Measurements from ENCODE around the gene MYBPC1.

The MYBPC1 gene

DNA sequence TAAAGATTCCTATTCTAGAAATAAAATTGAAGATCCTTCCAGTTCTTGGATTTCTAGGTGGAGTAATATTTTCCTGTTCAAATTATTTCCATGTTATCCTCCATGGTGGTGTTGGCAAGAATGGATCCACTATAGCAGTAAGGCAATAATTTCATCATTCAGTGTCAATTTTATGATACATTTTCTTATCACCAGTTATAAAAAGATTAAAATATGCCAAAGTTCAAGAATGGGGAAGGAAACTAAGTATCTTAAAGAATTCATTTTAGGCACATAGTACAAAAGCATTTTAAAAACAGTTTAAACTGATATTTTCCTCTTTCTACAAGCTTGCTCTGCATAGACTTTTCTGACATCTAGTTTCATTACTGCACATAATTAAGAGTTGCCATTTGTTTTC lies 125.3 kb downstream of the MYBPC1 start:
- Histone ChIP-seq H2AFZ (ENCODE audit: low read length) (no peak overlapping the region), H3K9me2 (replicated peaks; ENCODE audit: low read depth, low read length) (no peaks in the 10 kb centered on the region), H3F3A (ENCODE audit: low read depth) (no peaks in the 10 kb centered on the region), H3K4me3 (ENCODE audit: low read length, poor library complexity, severe bottlenecking) (no peak overlapping the region), H3K9me3 (ENCODE audit: insufficient read depth, low read depth, low read length) (no peaks in the 10 kb centered on the region), H3K4me2 (ENCODE audit: low read depth, low read length, poor library complexity, severe bottlenecking) (no peak overlapping the region), H3K9ac (ENCODE audit: low read depth, low read length, poor library complexity, severe bottlenecking) (no peak overlapping the region), H3K36me3 (ENCODE audit: insufficient read depth, low read length) (peaks cover 41% of the 10 kb centered on the region), H4K20me1 (ENCODE audit: insufficient read depth, low read length, poor library complexity, severe bottlenecking) (no peaks in the 10 kb centered on the region), H3K4me1 (ENCODE audit: insufficient read depth, low read length, poor library complexity, severe bottlenecking) (no peaks in the 10 kb centered on the region), H3K79me2 (ENCODE audit: insufficient read depth, low read length) (peaks cover 3% of the 10 kb centered on the region; the same call in 1 of the 2 replicates), H3K27me3 (ENCODE audit: insufficient read depth, low read length, poor library complexity, severe bottlenecking) (no peaks in the 10 kb centered on the region)
- TF ChIP-seq EZH2phosphoT487 (IDR thresholded peaks at IDR 0.05; ENCODE audit: borderline replicate concordance) = no peak
- TF ChIP-seq, protein P1, sequence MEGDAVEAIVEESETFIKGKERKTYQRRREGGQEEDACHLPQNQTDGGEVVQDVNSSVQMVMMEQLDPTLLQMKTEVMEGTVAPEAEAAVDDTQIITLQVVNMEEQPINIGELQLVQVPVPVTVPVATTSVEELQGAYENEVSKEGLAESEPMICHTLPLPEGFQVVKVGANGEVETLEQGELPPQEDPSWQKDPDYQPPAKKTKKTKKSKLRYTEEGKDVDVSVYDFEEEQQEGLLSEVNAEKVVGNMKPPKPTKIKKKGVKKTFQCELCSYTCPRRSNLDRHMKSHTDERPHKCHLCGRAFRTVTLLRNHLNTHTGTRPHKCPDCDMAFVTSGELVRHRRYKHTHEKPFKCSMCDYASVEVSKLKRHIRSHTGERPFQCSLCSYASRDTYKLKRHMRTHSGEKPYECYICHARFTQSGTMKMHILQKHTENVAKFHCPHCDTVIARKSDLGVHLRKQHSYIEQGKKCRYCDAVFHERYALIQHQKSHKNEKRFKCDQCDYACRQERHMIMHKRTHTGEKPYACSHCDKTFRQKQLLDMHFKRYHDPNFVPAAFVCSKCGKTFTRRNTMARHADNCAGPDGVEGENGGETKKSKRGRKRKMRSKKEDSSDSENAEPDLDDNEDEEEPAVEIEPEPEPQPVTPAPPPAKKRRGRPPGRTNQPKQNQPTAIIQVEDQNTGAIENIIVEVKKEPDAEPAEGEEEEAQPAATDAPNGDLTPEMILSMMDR (conservative IDR thresholded peaks at IDR 0.05; ENCODE audit: low read length) = no peak

DNA sequence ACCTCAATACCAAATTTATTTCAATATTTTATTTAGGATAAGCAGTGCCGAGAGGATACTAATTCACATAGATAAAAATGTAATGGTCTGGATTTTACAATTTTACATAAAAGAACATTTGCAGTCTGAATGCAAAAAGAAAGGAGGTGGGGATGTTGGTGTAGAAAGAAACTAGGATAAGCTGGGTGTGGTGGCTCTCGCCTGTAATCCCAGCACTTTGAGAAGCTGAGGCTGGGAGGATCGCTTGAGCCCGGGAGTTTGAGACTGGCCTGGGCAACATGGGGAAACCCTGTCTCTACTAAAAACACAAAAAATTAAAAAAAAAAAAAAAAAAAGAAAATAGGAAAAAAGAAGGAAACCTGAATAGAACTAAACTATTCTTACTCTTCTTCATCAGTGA lies 127.6 kb downstream of the MYBPC1 start:
- Histone ChIP-seq H3F3A (ENCODE audit: low read depth) (no peaks in the 10 kb centered on the region), H3K4me2 (ENCODE audit: low read depth, low read length, poor library complexity, severe bottlenecking) (no peak overlapping the region), H3K4me1 (ENCODE audit: insufficient read depth, low read length, poor library complexity, severe bottlenecking) (no peaks in the 10 kb centered on the region), H3K9me3 (ENCODE audit: insufficient read depth, low read depth, low read length) (no peaks in the 10 kb centered on the region), H3K79me2 (ENCODE audit: insufficient read depth, low read length) (no peaks in the 10 kb centered on the region), H3K36me3 (ENCODE audit: insufficient read depth, low read length) (peaks cover 49% of the 10 kb centered on the region), H3K27me3 (ENCODE audit: insufficient read depth, low read length, poor library complexity, severe bottlenecking) (no peaks in the 10 kb centered on the region), H2AFZ (ENCODE audit: low read length) (no peak overlapping the region), H3K4me3 (ENCODE audit: low read length, poor library complexity, severe bottlenecking) (no peak overlapping the region), H3K9ac (ENCODE audit: low read depth, low read length, poor library complexity, severe bottlenecking) (no peak overlapping the region), H3K9me2 (replicated peaks; ENCODE audit: low read depth, low read length) (no peaks in the 10 kb centered on the region), H4K20me1 (ENCODE audit: insufficient read depth, low read length, poor library complexity, severe bottlenecking) (no peaks in the 10 kb centered on the region)
- TF ChIP-seq, protein P1 (conservative IDR thresholded peaks at IDR 0.05; ENCODE audit: low read length) = no peak
- TF ChIP-seq EZH2phosphoT487 (IDR thresholded peaks at IDR 0.05; ENCODE audit: borderline replicate concordance) = no peak

DNA sequence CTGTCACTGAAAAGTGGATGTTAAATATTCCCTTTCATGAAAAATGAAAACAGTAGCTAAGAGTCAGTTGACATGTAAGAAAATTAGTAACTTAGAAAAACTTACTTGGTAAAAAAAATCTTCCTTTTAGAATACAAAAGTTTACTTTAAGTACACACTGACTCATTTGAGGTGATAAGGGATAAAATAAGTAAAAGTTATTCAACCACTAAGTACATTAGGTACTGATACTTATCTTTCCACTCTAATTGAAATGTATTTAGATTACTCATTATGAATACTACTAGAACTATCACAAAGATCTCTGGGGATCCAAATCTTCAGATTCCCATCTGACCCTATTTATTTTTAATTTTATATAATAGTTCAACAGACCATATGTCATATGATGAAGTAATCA lies 132.3 kb downstream of the MYBPC1 start:
- Histone ChIP-seq H3K9ac (ENCODE audit: low read depth, low read length, poor library complexity, severe bottlenecking) (no peak overlapping the region), H3F3A (ENCODE audit: low read depth) (no peaks in the 10 kb centered on the region), H3K36me3 (ENCODE audit: insufficient read depth, low read length) (peaks cover 40% of the 10 kb centered on the region), H3K9me2 (replicated peaks; ENCODE audit: low read depth, low read length) (no peaks in the 10 kb centered on the region), H4K20me1 (ENCODE audit: insufficient read depth, low read length, poor library complexity, severe bottlenecking) (no peaks in the 10 kb centered on the region), H2AFZ (ENCODE audit: low read length) (no peak overlapping the region), H3K4me1 (ENCODE audit: insufficient read depth, low read length, poor library complexity, severe bottlenecking) (no peaks in the 10 kb centered on the region), H3K79me2 (ENCODE audit: insufficient read depth, low read length) (no peaks in the 10 kb centered on the region), H3K4me3 (ENCODE audit: low read length, poor library complexity, severe bottlenecking) (no peak overlapping the region), H3K9me3 (ENCODE audit: insufficient read depth, low read depth, low read length) (no peaks in the 10 kb centered on the region), H3K27me3 (ENCODE audit: insufficient read depth, low read length, poor library complexity, severe bottlenecking) (no peaks in the 10 kb centered on the region), H3K4me2 (ENCODE audit: low read depth, low read length, poor library complexity, severe bottlenecking) (no peak overlapping the region)
- TF ChIP-seq EZH2phosphoT487 (IDR thresholded peaks at IDR 0.05; ENCODE audit: borderline replicate concordance) = no peak
- TF ChIP-seq, protein P1 (conservative IDR thresholded peaks at IDR 0.05; ENCODE audit: low read length) = no peak
